Measurements from ENCODE around the gene CEBPG. TPM values are rescaled to one million over a fixed set of nuclear protein-coding genes. Genes with fewer than 3 reads are reported as not detected.

Gene CEBPG
- total RNA-seq, 1 experiment from 2014 or later: 48.6 TPM

DNA sequence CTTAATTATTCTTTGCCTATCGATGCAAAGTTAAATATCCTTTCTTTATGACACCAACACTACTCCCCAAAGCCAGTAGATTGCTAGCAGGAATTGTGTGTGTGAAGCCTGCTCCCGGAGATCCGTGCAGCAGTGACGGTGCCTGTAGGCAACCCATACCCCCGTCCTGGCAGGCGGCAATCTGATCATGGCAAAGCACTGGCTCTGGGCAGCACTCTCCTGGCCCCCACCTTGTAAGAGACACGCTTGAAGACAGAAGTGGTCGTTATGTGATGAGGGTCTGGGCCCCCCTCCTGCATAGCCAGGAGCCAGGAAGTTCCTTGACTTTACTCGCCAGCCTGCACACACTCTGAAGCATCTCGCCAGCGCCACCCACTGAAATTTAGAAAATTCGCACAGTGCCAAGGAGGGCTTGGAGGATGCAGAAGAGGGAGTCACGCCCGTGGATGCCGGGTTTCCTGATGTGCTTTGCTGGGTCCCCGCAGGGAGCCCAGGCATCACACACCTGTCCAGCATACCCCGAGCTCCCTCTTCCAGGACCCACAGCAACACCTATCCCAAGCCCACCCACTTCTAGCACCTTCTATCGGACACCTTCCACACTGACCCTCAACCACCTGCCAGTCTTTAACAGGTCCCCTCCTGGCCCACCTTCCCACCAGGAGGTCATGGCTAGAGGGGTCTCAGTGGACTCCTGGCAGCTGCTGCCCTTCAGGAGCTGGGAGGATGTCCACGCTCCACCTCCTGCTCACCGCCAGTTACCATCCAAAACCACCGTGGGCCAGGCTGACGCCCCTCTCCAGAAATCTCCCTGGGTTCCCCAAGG, 54.5 kb downstream of the CEBPG start:
- intact Hi-C loops (cut with micrococcal nuclease; ENCODE audit: unreplicated experiment): no loop called here
- H3K27ac ChIP-seq (ENCODE audit: low read depth, low read length, poor library complexity, severe bottlenecking): no peak overlapping the region
- no peaks in the 10 kb centered on the region for H3K9me3 ChIP-seq (ENCODE audit: low read depth, low read length, poor library complexity, severe bottlenecking)
- H3K4me3 ChIP-seq (ENCODE audit: low read depth, low read length, poor library complexity, severe bottlenecking): no peak overlapping the region
- no peaks in the 10 kb centered on the region for H3K27me3 ChIP-seq (replicated peaks; ENCODE audit: insufficient read depth, low read depth, low read length, poor library complexity)
- no peaks in the 10 kb centered on the region for H3K4me1 ChIP-seq (ENCODE audit: insufficient read depth, low read length, poor library complexity, severe bottlenecking)
- ChIA-PET POLR2A (ENCODE audit: low non-redundant PET) (interaction anchor here (0.5 kb wide), 1 partner anchor 743 kb away, joined by 8 read pairs; no protein-coding TSS in a partner anchor), CTCF (no interaction called here)
- DNase-seq (ENCODE audit: low spot score): no peak
- no TSS peak for BruUV-seq (replicated peaks)
- no peaks in the 10 kb centered on the region for H3K36me3 ChIP-seq (ENCODE audit: insufficient read depth, low read length, poor library complexity, severe bottlenecking)
- TF ChIP-seq, protein P1, sequence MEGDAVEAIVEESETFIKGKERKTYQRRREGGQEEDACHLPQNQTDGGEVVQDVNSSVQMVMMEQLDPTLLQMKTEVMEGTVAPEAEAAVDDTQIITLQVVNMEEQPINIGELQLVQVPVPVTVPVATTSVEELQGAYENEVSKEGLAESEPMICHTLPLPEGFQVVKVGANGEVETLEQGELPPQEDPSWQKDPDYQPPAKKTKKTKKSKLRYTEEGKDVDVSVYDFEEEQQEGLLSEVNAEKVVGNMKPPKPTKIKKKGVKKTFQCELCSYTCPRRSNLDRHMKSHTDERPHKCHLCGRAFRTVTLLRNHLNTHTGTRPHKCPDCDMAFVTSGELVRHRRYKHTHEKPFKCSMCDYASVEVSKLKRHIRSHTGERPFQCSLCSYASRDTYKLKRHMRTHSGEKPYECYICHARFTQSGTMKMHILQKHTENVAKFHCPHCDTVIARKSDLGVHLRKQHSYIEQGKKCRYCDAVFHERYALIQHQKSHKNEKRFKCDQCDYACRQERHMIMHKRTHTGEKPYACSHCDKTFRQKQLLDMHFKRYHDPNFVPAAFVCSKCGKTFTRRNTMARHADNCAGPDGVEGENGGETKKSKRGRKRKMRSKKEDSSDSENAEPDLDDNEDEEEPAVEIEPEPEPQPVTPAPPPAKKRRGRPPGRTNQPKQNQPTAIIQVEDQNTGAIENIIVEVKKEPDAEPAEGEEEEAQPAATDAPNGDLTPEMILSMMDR (conservative IDR thresholded peaks at IDR 0.05; ENCODE audit: low read depth, low read length): no peak
- TF ChIP-seq EZH2 (IDR thresholded peaks at IDR 0.05; ENCODE audit: borderline replicate concordance, low read depth, low read length, poor library complexity, severe bottlenecking): no peak

DNA sequence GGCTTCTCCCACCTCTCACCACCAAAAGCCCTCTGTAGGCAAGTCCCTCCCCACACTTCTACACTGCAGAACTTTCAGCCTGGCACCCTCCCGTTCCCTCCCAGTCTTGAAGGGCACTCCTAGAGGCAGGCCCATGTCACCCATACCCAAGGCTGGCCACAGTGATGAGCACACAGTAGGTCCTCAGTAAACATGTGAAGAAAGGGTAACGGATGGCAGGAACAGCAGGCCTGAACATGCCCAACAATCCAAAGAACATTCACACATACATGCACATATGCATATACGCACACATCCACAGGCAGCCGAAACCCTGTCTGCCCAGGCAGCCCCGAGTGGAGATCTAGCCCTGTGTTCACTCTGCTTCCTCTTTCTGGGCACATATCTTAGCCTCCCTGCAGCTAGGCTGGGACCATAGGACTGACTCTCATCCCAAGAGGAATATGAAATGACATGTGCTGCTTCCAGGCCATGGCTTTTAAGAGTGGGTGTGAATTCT, 55.2 kb downstream of the CEBPG start:
- H3K4me1 ChIP-seq (ENCODE audit: insufficient read depth, low read length, poor library complexity, severe bottlenecking): no peaks in the 10 kb centered on the region
- CTCF ChIA-PET: no interaction called here

GRCh38 chr19:33429891-33430673, 56.6 kb downstream of the CEBPG start:
- Histone ChIP-seq H3K36me3 (ENCODE audit: insufficient read depth, low read length, poor library complexity, severe bottlenecking) (no peaks in the 10 kb centered on the region), H3K4me1 (ENCODE audit: insufficient read depth, low read length, poor library complexity, severe bottlenecking) (peaks cover 9% of the 10 kb centered on the region), H3K27me3 (replicated peaks; ENCODE audit: insufficient read depth, low read depth, low read length, poor library complexity) (no peaks in the 10 kb centered on the region), H3K9me3 (ENCODE audit: low read depth, low read length, poor library complexity, severe bottlenecking) (no peaks in the 10 kb centered on the region), H3K27ac (ENCODE audit: low read depth, low read length, poor library complexity, severe bottlenecking) (no peak overlapping the region), H3K4me3 (ENCODE audit: low read depth, low read length, poor library complexity, severe bottlenecking) (no peak overlapping the region)
- no TSS peak for BruUV-seq (replicated peaks)
- ChIA-PET POLR2A (ENCODE audit: low non-redundant PET) (no interaction called here), CTCF (interaction anchor here (0.6 to 2.0 kb wide), 9 partner anchors 11 to 348 kb away, joined by 3 to 13 read pairs (median 6); no protein-coding TSS in a partner anchor)
- intact Hi-C loops (cut with micrococcal nuclease; ENCODE audit: unreplicated experiment): loop anchor here (1.0 kb wide), 1 partner anchor 341 kb away; no protein-coding TSS in a partner anchor
- TF ChIP-seq EZH2 (IDR thresholded peaks at IDR 0.05; ENCODE audit: borderline replicate concordance, low read depth, low read length, poor library complexity, severe bottlenecking): no peak
- TF ChIP-seq, protein P1 (conservative IDR thresholded peaks at IDR 0.05; ENCODE audit: low read depth, low read length): no peak
- no peak for DNase-seq (ENCODE audit: low spot score)

More for the DNA sequence above, 55.2 kb downstream of the CEBPG start:
- Histone ChIP-seq H3K9me3 (ENCODE audit: low read depth, low read length, poor library complexity, severe bottlenecking) (no peaks in the 10 kb centered on the region), H3K27me3 (replicated peaks; ENCODE audit: insufficient read depth, low read depth, low read length, poor library complexity) (no peaks in the 10 kb centered on the region), H3K27ac (ENCODE audit: low read depth, low read length, poor library complexity, severe bottlenecking) (no peak overlapping the region), H3K4me3 (ENCODE audit: low read depth, low read length, poor library complexity, severe bottlenecking) (no peak overlapping the region), H3K36me3 (ENCODE audit: insufficient read depth, low read length, poor library complexity, severe bottlenecking) (no peaks in the 10 kb centered on the region)
- intact Hi-C loops (cut with micrococcal nuclease; ENCODE audit: unreplicated experiment): no loop called here
- POLR2A ChIA-PET (ENCODE audit: low non-redundant PET): no interaction called here
- TF ChIP-seq EZH2 (IDR thresholded peaks at IDR 0.05; ENCODE audit: borderline replicate concordance, low read depth, low read length, poor library complexity, severe bottlenecking): no peak
- TF ChIP-seq, protein P1 (conservative IDR thresholded peaks at IDR 0.05; ENCODE audit: low read depth, low read length): no peak
- BruUV-seq (replicated peaks): no TSS peak
- no peak for DNase-seq (ENCODE audit: low spot score)
